GM21381 (cell line): ENCODE measurements around the gene PSMA7.

Experiments used
- ATAC-seq: cut with Tn5 transposase; IDR thresholded peaks from one replicate; pipeline ENCODE4 v1.9.1; 2021; ENCODE audit warnings: mild to moderate bottlenecking, moderate library complexity; ENCODE audit not compliant: unreplicated experiment

The PSMA7 gene

GRCh38 chr20:62096421-62097380, 46.5 kb downstream of the PSMA7 start:
- no peak for ATAC-seq

- ATAC-seq, result no peak
These were observed 53.8 kb downstream of the PSMA7 start for GRCh38 chr20:62089393-62089792.

DNA sequence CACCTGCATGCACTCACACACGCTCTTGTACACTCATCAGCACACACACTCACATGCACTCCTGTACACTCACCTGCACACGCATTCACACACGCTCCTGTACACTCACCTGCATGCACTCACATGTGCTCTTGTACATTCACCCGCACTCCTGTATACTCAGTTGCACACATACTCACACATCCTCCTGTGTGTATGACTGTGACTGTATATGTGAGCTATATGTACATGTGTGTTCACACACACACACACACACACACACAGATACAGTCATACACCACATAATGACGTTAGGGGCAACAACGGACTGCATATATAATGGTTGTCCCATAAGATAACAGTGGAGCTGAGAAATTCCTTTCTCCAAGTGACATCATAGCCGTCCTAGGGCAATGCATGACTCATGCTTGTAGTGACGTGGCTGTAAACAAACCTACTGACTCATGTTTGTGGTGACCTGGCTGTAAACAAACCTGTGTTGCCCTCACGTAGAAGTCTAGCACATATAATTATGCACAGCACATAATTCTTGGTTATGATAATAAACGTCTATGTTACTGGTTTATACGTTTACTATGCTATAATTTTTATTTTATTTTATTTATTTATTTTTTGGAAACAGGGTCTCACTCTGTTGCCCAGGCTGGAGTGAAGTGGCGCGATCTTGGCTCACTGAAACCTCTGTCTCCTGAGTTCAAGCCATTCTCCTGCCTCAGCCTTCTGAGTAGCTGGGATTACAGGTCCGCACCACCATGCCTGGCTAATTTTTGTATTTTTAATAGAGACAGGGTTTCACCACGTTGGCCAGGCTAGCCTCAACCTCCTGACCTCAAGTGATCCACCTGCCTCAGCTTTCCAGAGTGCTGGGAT, 54.7 kb downstream of the PSMA7 start:
- no peak for ATAC-seq

DNA sequence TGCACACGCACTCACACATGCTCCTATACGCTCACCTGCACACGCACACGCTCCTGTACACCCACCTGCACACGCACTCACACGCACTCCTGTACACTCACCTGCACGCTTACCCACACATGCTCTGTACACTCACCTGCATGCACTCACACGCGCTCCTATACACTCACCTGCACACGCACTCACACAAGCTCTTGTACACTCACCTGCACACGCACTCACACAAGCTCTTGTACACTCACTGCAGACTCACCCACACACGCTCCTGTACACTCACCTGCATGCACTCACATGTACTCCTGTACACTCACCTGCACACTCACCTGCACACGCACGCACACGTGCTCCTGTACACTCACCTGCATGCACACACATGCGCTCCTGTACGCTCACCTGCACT, 55.6 kb downstream of the PSMA7 start:
- no peak for ATAC-seq

- no peak for ATAC-seq
These were observed 56.0 kb downstream of the PSMA7 start for GRCh38 chr20:62087227-62087626.
